A549 (cell line): Measurements from ENCODE around the gene ATP1B3.

Source experiments
- HDAC2 ChIP-seq: fragments of 200-600 bp; sonication (generic); IDR thresholded peaks from 2 replicates; pipeline ENCODE4 v1.6.1; 2016
- NR3C1 ChIP-seq: fragments of >200 bp; sonication (Bioruptor Twin); formaldehyde crosslinking; IDR thresholded peaks from 3 replicates; pipeline ENCODE4 v1.6.1; 2017
- POLR2A ChIP-seq: IDR thresholded peaks from 2 replicates; pipeline ENCODE4 v1.6.1; 2012; ENCODE audit warnings: mild to moderate bottlenecking, low read length
- TF ChIP-seq, protein P1 (sequence below): fragments of >200 bp; sonication (Bioruptor Twin); formaldehyde crosslinking; IDR thresholded peaks from 3 replicates; pipeline ENCODE4 v1.5.1; 2016

DNA sequence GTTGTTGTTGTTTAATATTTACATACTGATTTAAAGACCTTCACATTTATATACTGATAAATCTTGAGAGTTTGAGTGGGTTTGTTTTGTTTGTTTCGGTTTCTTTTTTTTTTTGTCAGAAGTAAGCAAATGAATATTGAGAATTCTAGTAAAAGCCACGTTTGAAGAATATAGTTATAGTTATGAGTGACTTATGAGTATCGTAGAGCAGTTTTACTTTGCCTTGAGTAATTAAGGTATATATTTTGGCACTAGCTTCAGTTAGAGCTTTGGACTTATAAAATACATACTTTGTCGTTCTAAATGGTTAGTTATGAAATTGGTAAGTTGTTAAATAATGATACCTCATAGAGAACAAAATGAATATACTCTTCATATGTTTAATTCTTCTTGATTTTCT lies 27.8 kb downstream of the ATP1B3 start:
- TF ChIP-seq, protein P1, sequence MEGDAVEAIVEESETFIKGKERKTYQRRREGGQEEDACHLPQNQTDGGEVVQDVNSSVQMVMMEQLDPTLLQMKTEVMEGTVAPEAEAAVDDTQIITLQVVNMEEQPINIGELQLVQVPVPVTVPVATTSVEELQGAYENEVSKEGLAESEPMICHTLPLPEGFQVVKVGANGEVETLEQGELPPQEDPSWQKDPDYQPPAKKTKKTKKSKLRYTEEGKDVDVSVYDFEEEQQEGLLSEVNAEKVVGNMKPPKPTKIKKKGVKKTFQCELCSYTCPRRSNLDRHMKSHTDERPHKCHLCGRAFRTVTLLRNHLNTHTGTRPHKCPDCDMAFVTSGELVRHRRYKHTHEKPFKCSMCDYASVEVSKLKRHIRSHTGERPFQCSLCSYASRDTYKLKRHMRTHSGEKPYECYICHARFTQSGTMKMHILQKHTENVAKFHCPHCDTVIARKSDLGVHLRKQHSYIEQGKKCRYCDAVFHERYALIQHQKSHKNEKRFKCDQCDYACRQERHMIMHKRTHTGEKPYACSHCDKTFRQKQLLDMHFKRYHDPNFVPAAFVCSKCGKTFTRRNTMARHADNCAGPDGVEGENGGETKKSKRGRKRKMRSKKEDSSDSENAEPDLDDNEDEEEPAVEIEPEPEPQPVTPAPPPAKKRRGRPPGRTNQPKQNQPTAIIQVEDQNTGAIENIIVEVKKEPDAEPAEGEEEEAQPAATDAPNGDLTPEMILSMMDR = no peak
- no peak for TF ChIP-seq POLR2A
- no peak for TF ChIP-seq NR3C1
- no peak for TF ChIP-seq HDAC2
